Heart left ventricle (tissue), 13 donors: ENCODE results near the gene EFS.
"Not testable (repeated sequence)": the region's sequence is repeated elsewhere in the genome, so short reads cannot be mapped to it uniquely, and the experiment has no call there.

Source experiments
- CTCF ChIP-seq, 12 donors: fragments of 200-600 bp; sonication (generic) in 4 of 12; IDR thresholded peaks; one replicate each; pipeline versions ENCODE4 v1.5.0 to v1.8.0; 2018 to 2022; ENCODE audit warnings: antibody characterized with exemption in 12 of 12, mild to moderate bottlenecking in 5 of 12
- POLR2A ChIP-seq, 2 donors: fragments of 450-650 bp; IDR thresholded peaks; one replicate each; pipeline ENCODE4 v1.6.1; 2017; ENCODE audit warnings: antibody characterized with exemption in 2 of 2, mild to moderate bottlenecking in 2 of 2, moderate library complexity in 2 of 2
- donor health status: ischemic (EF 13 %, LVEDD 7.1; RV severe dilation, severe dysfunction).
- donor health status: DM: no; HTN: yes; CAD: no.
- donor health status: DM: no; HTN: no; CAD: no.
- donor health status: ischemic (EF 25% LVEDD 6.9; RV normal size, moderate dysfunction).
- donor health status: ischemic (EF 25% LVEDD 5.7; RV mildly dilated, moderate dysfunction).
- donor health status: ischemic (EF 35%, LVEDD 5.7; RV mildly dilated, moderate dysfunction).
- donor health status: nonischemic (EF 11% LVEDD 7.7; RV severe dilation, severe dysfunction).
- donor health status: DM: yes; HTN: yes; CAD: no.
- donor health status: PGD.
- donor health status: ischemic (EF 29% LVEDD 5.4; RV normal size, mild dysfunction).
- donor health status: nonischemic (EF 23%, LVEDD 6.1; RV moderate dilation, normal function).

- not testable (repeated sequence) for TF ChIP-seq CTCF, POLR2A (IDR thresholded peaks at IDR 0.05)
These were observed 35.7 kb upstream of the EFS start for GRCh38 chr14:23400496-23401149.
